ENCODE data around the gene GDA. TPM values are rescaled to one million over a fixed set of nuclear protein-coding genes. Genes with fewer than 3 reads are reported as not detected.

The GDA gene
- total and polyA plus RNA-seq, 9 of the 15 experiments (the other 6 are each of a cell fraction or from before 2014, with no cell fraction given) = 4.5 to 18.0 (median 12.7) TPM

DNA sequence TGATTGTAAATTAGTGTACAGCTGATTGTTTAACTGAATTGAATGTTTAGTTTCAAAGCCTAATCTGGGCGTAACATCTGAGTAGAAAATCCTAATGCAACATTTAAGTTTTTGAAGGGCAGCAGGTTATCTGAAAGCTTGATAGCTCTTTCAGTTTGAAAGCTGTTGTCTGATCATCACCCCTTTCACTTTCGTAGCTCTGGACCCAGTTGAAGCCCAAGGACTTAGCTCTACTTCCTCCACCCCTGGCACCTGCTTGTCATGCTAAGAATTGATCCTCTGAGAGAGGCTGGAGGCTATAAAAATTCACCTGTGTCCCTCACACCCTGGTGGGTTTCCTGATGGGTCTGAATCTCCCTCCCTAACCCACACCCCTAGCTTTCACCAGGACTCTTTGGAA, 129.7 kb downstream of the GDA start:
- BruUV-seq (replicated peaks) = no TSS peak
- intact Hi-C loops (cut with micrococcal nuclease) (loop anchor here (5.0 to 10.0 kb wide), 2 partner anchors 474 to 543 kb away; no protein-coding TSS in a partner anchor), in situ Hi-C loops (cut with MboI) (loop anchor here (10.0 to 25.0 kb wide), 3 partner anchors 336 to 908 kb away; no protein-coding TSS in a partner anchor)
- no peak overlapping the region for H3K4me2 ChIP-seq (ENCODE audit: insufficient read depth, low read length)
- H3K9ac ChIP-seq (ENCODE audit: insufficient read depth in 1 of 2, low read depth in 2 of 2, low read length in 2 of 2) = no peak overlapping the region
- no peak for DNase-seq (ENCODE audit: extremely low read depth in 1 of 4, low spot score in 3 of 4)
- no peak for ATAC-seq
- no peak overlapping the region for H3K27ac ChIP-seq (ENCODE audit: extremely low read depth, low read depth, low read length)
- ChIA-PET POLR2A (interaction anchor here (0.7 kb wide), 1 partner anchor 14 kb away, joined by 3 read pairs; no protein-coding TSS in a partner anchor), CTCF (ENCODE audit: low intra/inter-chr PET ratio) (interaction anchor here (0.7 kb wide), 1 partner anchor 170 kb away, joined by 4 read pairs; no protein-coding TSS in a partner anchor)
- H3K4me1 ChIP-seq (replicated peaks in 1 of 2; ENCODE audit: control insufficient read depth in 2 of 2, insufficient read depth in 2 of 2, low read length in 2 of 2) = no peaks in the 10 kb centered on the region
- H2AFZ ChIP-seq (ENCODE audit: low read depth, low read length) = no peak overlapping the region
- H3K9me3 ChIP-seq (replicated peaks; ENCODE audit: control insufficient read depth, insufficient read depth, low read depth, low read length) = no peaks in the 10 kb centered on the region
- no peaks in the 10 kb centered on the region for H4K20me1 ChIP-seq (replicated peaks; ENCODE audit: control insufficient read depth, insufficient read depth, low read length)
- FAIRE-seq = no peak
- 0% methylated on average over 2 of the region's 2 CpGs for WGBS (ENCODE audit: insufficient coverage, low coverage, missing lambda C conversion rate)
- no peaks in the 10 kb centered on the region for H3K79me2 ChIP-seq (ENCODE audit: control insufficient read depth, insufficient read depth, low read length)
- H3K27me3 ChIP-seq (ENCODE audit: control insufficient read depth in 2 of 2, insufficient read depth in 2 of 2, low read length in 2 of 2) = no peaks in the 10 kb centered on the region; a peak in 3 of 5 replicates
- H3K9me1 ChIP-seq (ENCODE audit: control insufficient read depth, insufficient read depth, low read length) = no peaks in the 10 kb centered on the region
- no peak overlapping the region for H3K4me3 ChIP-seq
- no peaks in the 10 kb centered on the region for H3K36me3 ChIP-seq (ENCODE audit: control insufficient read depth, insufficient read depth, low read length)
- no peak for TF ChIP-seq FOSL1 (tag; conservative IDR thresholded peaks at IDR 0.05)
- no peak for TF ChIP-seq TAF9B (IDR thresholded peaks at IDR 0.05; ENCODE audit: partially characterized antibody)
- no peak for TF ChIP-seq GATAD2A (IDR thresholded peaks at IDR 0.05)
- no peak for TF ChIP-seq ZZZ3 (IDR thresholded peaks at IDR 0.05)
- no peak for TF ChIP-seq ZNF830 (CRISPR knock-in tag; IDR thresholded peaks at IDR 0.05)
- no peak for TF ChIP-seq RAD21 (CRISPR knock-in tag; conservative IDR thresholded peaks at IDR 0.05 in 1 of 2, IDR thresholded peaks at IDR 0.05 in 1 of 2)
- TF ChIP-seq ZNF589 (CRISPR knock-in tag; IDR thresholded peaks at IDR 0.05; ENCODE audit: low read depth) = no peak
- TF ChIP-seq THRAP3 (IDR thresholded peaks at IDR 0.05; ENCODE audit: borderline replicate concordance) = no peak
- TF ChIP-seq NR2C1 (IDR thresholded peaks at IDR 0.05) = no peak
- TF ChIP-seq NR2C1 (tag; IDR thresholded peaks at IDR 0.05) = no peak
- no peak for TF ChIP-seq KLF10 (CRISPR knock-in tag; IDR thresholded peaks at IDR 0.05)
- TF ChIP-seq ZNF354B (CRISPR knock-in tag; IDR thresholded peaks at IDR 0.05) = no peak
- no peak for TF ChIP-seq MGA (IDR thresholded peaks at IDR 0.05)
- no peak for TF ChIP-seq SMAD3 (CRISPR knock-in tag; conservative IDR thresholded peaks at IDR 0.05)
